Measurements from ENCODE around the gene TM7SF2.
A peak's percentile ranks its signal among the peaks of the same experiment; 100 is the strongest.
"Not testable (repeated sequence)": the region's sequence is repeated elsewhere in the genome, so short reads cannot be mapped to it uniquely, and the experiment has no call there.

TM7SF2 gene

DNA sequence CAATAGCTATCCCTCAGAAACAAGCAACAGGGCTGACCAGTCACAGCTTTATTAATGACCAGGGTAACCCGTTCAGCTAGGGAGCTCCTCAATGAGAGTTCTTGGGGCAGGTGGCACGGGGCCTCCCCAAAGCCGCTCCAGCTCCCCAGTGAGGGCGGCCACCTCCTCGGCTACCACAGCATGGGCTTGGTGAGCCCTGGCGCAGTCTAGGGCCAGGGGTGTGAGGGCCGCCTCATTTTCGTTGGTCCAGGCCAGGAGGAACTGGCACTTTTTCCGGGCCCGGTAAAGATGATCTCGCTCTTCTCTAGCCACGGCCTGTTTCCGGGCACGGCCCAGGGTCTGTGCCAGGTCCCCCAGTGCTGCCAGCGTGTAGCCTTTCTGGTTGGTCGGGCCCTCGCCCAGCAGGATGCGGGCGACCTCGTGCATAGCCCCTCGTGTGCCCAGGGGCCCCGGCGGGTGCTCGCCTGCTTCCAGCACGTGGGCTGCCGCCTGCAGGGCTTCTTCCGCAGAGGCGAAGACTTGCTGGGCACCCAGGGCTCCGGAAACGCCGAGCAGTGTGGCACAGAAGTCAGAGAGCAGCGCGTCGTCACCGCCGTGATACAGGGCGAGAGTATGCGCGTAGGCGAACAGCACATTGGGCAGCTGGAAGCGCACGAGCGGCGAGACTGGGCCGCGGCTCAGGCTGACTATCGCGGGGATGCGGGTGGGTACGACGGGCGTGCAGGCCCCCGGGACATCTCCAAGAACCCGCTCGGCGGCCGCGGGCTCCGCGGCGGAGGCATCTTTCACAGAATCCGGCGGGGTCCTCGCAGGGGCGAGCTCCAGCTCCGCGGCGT is 4.9 kb downstream of the TM7SF2 start:
- peak; percentile 7 for DNase-seq

DNA sequence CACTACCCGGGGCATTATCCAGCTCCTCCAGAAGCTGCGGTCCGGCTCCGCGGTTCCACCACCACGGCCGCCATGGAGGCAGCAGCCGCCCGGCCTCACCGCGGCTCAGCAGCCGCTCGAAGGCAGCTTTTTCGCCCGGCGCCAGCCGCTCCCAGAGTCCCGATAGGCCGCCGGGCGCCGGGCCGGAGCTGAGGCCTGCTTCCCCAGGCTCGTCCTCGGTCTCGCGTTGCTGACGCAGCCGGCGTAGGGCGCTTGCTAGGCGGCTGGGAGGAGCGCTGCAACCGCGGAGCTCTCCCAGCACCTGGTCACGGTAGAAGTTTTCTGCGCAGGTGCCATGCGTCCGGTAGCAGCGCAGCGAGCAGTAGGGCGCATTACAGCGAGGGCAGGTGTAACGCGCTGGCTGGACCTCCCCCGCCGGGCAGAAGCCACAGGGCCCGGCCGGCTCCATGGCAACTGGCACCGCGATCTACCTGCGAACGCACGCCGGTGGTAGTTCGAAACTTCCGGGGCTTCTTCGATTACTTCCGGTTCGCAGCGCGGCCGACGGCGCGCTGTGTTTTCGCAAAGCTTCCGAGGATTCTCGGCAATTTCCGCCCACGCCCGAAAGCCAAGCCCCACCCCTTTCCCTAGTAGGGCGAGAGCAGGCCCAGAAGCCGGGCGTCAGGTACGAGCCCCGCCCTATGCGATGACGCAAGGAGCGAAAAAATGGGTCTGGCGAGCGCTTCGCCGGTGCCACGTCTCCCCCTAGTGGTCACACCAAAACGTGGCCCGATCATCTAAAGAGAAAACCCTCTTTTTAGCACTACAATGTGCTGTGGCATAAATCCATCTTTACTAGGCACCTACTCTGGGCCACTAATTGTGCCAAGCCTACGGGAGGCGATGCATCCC is 5.8 kb downstream of the TM7SF2 start, which contains the start of gene ZNHIT2:
TSS of gene ZNHIT2 (minus strand) at position 496 of the 891 bp plus-strand sequence. CDS start at position 448, 48 bp downstream.
- peak; percentile 98 for DNase-seq

DNA sequence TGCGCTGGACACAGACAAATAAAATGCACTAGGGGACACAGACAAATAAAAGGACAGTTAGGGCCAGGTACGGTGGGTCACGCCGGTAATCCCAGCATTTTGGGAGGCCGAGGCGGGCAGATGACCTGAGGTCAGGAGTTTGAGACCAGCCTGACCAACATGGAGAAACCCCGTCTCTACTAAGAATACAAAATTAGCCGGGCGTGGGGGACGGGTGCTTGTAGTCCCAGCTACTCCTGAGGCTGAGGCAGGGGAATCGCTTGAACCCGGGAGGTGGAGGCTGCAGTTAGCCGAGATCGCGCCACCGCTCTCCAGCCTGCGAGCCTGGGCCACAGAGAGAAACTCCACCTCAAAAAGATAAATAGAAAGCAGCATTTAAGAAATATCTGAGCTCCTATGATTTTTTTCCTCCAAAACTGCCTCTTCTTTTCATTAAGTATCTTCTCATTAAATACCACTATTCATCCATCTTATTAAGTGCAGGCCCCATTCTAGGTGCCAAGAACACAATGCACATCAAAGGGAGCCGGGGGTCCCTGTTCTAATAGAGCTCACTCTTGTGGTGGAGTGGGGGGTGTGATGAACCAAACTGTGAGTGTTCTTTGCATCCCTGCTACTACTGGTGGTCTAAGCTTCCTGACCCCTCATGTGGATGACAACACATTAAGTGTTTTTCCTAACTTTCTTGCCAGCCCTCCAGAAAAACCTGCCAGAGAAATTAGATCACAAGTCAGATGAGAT is 6.6 kb downstream of the TM7SF2 start:
- DNase-seq, result no peak

DNA sequence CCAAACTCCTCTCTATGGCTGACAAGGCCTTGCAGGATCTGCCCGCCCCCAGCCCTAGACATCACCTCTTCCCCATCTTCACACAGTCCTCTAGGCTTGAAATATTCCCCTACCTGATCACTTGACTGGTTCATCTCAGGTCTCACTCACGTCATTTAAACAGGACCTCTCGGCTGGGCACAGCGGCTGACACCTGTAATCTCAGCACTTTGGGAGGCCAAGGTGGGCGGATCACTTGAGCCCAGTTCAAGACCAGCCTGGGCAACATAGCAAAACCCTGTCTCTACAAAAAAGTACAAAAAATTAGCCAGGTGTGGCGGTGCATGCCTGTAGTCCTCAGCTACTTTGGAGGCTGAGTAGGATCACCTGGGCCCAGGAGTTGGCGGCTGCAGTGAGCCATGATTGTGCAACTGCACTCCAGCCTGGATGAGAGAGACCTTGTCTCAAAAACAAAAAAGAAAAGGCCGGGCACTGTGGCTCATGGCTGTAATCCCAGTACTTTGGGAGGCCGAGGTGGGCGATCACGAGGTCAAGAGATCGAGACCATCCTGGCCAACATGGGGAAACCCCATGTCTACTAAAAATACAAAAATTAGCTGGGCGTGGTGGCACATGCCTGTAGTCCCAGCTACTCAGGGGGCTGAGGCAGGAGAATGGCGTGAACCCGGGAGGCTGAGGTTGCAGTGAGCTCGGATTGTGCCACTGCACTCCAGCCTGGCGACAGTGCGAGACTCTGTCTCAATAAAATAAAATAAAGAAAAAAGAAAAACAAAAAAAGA is 7.4 kb downstream of the TM7SF2 start:
- DNase-seq, result not testable (repeated sequence)

DNA sequence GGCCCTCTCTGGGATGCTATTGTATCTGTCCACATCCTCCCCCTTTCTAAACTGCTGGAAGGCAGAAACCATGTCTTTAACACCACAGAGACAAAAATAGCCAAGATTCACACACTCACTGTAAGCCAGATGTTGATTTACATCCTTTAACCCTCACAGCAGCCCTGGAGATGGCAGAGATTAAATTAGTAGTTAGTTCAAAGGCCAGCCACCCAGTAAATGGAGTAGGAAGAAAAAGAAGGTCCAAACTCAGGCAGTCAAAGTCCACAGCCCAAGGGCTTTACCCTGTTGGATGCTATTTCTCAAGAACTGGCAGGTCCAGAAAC is 8.0 kb downstream of the TM7SF2 start:
- no peak for DNase-seq

DNA sequence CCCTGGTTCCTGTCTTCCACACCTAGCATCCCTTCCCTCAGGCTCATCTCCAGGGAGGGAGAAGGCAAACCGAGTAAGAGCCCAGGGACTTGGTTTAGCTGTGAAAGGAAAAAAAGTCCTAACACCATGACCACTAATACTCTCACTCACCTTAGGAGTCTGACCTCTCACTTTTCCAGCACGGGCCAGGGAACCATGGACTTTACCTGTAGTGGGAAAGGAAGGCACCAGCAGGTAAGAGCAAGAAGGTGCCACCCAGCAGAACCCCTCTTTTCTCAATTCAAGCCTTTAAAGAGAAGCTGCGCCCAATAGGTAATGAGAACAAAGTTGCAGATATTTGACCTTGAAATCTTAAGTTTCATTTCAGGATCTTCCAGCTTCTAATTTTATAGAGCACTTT is 9.2 kb downstream of the TM7SF2 start:
- no peak for DNase-seq

DNA sequence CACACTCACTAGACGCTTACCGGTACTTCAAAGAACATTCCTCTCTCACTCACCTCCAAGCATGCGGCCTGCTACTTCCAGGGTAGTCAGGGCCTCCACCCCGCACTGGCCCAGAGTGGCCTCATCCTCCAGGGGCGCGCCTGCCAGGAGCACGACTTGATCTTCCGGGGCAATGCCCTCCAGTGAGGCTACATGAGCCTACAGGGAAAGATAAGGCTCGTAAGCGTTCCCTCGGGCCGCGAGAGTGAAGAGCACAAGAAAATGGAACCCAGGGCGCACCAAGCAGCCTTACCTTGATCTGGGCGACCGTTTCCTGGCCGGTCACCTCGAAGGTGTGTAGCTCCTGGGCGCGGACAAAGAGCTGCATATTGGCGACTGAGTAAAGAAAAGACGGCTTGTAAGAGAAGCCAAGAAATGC is 9.8 kb downstream of the TM7SF2 start:
- DNase-seq, result no peak

DNA sequence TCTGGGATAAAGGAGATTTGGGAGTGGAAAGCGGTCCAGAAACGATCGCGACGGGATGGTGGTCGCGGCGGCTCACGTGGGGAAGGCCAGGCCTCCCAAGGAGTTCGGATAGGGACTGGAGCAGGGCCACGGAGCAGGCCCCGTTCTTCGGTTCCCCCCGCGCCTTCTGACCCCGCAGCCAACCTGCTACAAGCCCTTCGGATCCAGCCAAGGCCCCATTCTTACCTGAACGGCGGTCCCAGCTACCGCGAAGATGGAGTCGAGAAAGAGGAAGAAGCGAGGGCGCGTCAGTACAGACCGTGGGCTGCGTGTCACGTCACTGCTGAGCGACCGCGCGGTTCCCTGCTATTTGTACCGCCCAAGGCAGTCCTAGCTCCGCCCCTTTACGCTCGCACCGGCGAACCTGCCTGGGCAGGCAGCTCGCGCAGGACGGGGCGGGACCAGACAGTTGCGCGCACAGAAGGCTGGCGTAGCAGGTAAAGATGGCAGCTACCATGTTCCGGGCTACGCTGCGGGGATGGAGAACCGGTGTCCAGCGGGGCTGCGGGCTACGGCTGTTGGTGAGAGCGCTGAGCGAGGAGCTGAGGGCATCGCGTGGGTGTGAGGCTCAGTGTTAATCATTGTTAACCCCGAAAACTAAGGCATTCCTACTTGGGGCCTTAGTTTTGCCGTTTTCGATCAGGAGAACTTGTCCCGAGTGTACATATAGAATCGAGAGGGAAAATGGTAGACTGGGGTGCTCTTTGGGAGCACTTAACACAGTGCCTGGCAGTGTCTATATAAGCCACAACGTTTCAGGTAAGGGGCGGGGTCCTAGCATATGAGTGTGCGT is 10.4 kb downstream of the TM7SF2 start, which contains the start of the genes FAU and MRPL49:
TSS of gene FAU (minus strand) at position 270 of the 832 bp plus-strand sequence. CDS start 321 bp downstream, outside the sequence.
TSS of gene MRPL49 (plus strand) at position 457 of the 832 bp plus-strand sequence. CDS start at position 483, 26 bp downstream.
- DNase-seq, result peak; percentile 99

DNA sequence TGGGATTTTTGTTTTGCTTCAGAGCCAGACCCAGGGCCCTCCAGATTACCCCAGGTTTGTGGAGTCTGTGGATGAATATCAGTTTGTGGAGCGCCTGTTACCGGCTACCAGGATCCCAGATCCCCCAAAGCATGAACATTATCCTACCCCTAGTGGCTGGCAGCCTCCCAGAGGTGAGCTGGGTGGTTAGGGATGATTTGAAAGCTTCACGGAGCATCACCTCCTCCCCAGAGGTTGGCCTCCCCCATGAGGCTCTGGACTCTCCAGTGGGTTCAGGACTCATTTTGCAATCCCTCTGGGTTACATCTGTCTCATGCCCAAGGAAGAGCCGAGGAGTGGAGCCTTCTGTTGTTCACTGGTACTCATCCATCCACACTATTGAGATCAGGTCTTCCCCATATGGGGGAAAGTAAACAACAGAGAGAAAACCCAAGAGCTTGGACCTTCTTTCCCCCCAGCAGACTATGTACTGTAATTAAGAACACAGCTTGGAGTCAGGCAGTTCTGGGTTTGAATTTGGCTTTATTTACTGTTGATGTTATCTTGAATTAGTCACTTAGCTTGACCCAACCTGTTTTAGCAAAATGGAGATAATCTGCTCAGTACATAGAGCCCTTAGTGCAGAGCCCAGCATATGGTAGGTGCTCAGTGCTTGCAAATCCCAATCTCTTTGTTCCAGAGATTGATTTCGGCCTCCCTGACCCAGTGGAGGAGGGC is 13.0 kb downstream of the TM7SF2 start:
- DNase-seq, result no peak

DNA sequence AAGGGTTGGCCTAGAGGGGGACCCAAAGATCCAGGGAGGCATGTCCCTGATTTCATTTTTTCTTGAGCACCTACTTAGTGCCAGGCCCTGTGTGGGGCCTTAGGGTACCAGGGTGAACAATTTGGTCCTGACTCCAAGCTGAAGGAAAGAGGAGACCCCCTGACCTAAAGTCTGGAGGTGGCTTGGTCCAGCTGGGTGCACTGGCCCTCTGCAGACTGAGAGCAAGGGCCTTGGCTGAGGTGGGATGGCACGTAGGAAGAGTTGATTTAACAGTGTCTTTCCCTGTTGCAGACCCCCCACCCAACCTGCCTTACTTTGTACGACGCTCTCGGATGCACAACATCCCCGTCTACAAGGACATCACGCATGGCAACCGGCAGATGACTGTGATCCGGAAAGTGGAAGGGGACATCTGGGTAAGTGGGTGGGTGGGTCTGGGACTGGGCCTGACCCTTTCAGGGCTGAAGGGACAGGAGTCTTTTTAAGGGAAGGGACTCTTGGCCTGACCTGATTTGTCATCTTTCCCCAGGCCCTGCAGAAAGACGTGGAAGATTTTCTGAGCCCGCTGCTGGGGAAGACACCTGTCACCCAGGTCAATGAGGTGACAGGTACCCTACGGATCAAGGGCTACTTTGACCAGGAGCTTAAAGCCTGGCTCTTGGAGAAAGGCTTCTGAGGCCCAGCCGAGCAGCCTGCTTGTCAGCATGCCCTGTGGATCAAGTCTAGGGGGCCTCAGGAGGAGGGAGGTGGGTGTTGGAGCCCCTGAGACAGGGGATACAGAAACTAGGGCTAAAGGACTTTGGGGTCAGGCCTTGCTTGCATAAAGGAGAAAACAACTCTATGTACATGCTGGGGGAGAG is 13.8 kb downstream of the TM7SF2 start:
- no peak for DNase-seq

DNA sequence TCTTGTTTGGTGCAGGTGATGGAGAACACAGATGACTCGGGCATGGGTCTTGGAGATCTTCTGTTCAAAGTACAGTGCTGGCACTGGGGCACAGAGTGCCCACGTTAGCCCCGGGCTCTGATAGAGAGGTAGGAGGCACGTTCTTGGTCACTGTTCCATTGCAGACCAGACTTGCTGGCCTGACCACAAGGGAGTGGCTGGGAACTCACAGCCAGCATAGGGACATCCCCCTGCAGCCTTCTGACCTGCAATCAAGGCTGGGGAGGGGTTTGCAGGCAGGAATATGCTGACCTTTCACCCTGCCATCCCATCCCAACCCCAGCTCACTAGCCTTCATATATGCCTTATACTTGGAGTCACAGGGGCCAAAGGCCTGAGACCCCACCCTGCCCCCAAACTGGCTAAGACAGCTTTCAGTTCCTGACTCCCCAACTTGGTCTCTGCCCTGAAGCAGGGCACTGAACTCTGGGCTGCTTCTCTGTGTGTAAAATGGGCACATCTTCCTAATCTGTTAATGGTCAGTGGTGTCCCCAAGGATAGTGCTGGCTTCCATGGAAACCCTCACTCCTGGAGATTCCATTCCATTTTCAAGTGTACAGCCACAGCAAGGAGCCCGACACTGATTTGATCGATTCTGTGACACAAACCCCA is 15.1 kb downstream of the TM7SF2 start:
- DNase-seq, result no peak

DNA sequence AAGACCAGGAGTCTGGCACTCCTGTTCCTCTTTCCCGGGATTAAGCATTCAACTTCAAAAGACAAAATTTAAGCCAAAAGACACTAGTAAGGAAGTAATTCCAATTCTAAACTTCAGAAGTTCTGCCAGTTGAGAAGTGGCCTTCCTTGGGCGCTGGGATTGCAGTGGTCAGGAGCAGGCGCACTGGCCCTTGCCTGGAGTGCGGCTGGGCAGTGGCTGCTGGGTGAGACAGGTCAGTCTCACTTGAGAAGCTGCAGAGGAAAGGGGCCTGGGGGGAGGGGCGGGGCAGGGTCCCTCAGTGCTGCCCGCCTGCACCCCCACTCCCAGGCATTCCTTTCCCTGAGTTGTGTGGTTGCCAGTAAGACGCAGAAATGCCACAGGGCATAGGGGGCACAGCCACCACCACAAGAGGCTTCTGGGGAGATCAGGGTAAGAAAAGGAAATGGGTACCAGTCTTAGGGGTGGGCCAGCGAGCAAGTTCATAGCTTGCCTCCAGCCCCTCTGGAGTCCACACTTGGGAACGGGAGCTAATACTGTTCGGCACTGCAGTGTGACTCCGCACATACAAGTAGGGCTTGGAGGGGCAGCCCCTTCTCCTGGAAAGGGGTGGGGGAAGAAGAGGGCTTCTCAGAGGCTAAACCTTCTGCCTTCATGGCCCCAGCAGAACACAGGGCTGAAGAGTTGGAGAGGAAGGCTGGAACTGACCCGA is 16.0 kb downstream of the TM7SF2 start:
- no peak for DNase-seq

DNA sequence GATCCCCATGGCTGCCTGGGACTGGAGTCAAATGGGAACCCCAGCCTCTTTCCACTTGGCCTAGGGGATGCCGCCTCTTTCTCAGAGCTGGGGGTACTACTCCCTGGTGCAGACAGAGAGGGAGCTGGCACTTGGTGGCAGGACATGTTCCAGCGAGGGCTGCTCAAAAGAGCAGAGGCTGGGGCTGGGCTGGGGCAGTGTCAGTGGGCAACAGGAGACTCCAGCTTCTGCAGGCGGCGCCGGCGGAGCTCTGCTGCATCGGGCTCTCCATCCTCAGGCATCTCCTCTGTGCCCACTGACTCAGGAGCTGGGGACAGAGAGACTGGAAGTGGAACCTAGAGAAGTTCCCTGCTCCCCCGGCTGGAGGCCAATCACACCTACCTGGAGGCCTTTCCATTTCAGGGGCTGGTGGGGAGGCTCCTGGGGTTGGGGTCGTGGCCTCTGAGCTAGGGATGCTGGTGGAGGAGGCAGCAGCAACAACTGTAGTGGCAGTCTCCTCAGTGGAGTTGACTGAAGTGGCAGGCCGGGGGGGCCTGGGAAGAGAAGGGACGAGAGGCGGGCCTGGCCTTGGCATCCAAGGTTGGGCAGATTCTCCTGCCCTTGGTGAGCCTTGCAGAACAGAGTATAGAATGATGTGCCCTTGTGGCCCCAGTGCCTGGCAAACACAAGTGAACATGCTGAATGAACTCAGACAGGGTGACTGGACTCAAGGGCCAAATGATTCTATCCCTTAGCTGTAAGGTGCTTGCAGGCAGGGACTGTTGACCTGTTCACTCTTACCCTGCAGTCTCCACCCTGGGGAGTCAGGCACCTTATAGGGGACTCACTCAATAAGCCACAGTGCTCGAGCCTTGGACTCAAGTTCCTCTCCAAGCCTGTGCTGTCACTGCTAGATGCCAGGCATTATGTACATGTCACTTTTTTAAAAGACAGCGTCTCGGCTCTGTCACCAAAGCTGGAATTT is 16.8 kb downstream of the TM7SF2 start:
- DNase-seq, result no peak

DNA sequence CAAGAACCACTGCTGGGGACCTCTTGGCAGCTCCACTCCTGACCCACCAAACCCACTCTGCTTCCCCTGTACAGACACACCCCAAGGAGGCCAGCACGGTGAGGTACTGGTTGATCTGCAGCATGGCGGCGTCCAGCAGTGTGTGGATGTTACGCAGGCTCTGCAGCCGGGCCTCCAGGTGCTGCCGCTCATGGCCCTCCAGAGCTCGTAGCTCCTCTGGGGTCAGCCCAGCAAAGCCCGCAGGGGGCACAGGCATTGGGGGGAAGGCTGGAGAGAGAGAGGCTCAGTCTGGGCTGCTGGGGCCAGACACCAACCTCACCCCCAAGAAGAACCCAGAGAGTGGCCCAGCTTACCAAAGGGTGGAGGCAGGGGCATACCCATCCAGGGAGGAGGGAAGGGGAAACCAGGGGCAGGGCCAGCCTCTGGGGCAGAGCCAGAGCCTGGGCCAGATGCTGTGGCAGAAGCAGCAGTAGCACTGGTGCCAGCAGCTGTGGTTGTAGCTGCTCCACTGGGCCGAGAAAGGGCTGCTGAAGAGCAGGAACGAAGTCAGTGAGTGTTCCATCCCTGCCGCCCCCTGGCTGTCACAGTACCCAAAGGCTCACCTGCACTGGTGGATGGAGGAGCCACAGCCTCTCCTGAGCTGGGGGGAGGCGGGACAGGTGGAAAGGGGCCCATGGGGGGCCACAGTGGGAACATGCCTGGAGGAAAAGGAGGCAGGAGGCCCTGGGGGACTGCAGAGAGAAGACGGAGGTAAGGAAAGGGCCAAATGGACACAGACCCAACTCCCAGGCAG is 18.2 kb downstream of the TM7SF2 start:
- no peak for DNase-seq

DNA sequence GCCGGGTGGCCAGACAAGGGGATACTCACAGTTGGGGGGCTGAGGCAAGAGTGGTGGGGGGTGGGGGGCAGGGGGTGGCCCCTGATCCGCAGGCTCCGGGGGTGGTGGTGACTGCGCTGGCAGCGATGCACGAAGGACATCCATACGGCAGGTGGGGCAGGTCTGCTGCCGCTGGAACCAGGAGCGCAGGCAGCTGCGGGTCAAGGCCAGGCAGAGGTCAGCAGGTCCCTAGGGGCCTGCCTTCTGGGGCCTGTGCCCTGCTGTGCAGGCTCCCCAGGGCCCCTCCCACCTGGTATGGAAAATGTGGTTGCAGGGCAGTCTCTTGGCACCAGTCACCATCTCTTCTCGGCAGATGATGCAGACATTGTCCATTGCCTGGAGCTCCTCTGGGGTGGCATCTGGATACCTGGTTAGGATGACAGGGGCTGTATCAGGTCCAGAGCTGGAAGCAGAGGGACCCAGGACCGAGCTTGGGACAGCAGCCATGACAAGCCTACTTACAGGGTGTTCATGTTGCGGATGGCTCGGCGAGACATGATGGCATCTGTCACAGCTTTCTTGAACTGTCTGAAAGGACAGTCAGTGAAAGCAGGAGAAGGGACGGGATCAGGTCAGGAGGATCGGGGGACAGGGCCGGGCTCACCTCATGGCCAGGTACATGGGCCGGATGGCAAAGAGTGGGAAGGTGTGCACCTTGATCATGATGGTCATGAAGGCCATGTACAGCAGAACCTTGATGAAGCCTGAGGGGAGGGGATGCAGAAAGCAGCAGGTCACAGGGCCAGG is 19.2 kb downstream of the TM7SF2 start:
- DNase-seq, result no peak

Measured in NCI-H1105 treated with DMSO at 0.1 percent for 48 hours (cell line).